Tibial nerve (tissue), 3 donors: Measurements from ENCODE around the gene KLHDC10.

Experiments
- CTCF ChIP-seq, 5 experiments: fragments of 200-600 bp in 3 of 5; fragments of 450-650 bp in 2 of 5; sonication (generic) in 3 of 5; IDR thresholded peaks; one replicate each; pipeline ENCODE4 v1.5.1; 2016 to 2019; ENCODE audit warnings: antibody characterized with exemption in 5 of 5, mild to moderate bottlenecking in 3 of 5, moderate library complexity in 2 of 5
- POLR2A ChIP-seq, 2 donors: fragments of 450-650 bp; IDR thresholded peaks; one replicate each; pipeline ENCODE4 v1.6.1; 2017; ENCODE audit warnings: antibody characterized with exemption in 2 of 2, mild to moderate bottlenecking in 2 of 2, moderate library complexity in 2 of 2

- TF ChIP-seq CTCF (IDR thresholded peaks at IDR 0.05) (no peak), POLR2A (IDR thresholded peaks at IDR 0.05) (no peak)
These were observed 112.7 kb downstream of the KLHDC10 start for GRCh38 chr7:130182990-130183389.
